ENCODE measurements around the gene DUSP7. TPM values are rescaled to one million over a fixed set of nuclear protein-coding genes. Genes with fewer than 3 reads are reported as not detected.

DUSP7 gene
- total RNA-seq, 1 donor from 2014 or later, result 25.9 TPM

DNA sequence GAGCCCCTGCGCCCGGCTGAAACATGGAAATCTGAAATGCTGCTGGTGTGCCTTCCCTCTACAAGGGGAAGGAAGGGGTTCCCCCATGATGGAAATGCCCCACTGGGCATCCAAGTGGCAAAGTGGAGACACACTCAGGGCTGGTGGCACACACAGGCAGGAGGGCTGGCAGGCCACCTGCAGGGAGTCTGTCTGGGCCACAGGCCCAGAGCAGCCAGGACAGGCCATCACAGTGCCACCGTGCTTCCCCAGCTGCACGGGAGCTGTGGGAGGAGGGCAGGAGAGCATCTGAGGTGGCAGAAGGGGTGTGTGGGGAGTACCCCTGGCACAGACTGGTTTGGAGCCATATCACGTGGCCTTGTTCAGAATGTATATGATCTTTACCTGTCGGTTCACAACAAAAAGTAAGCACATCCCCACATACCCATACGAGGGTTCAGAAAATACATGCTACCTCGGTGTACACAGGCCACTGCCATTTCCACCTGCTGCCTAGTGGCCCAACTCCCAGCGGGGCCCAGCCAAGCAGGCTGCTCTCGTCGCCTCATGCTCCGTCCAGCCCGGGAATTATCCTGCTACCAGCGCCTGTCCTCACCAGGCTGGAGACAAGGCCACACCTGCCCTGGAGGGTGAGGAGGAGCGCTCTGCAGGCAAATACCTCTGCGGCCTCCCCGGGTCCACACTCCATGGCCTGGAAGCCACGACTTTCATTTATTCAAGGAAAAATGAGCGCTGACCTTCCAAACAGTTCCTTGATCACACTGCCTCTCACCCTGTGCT lies 22.6 kb upstream of the DUSP7 start:
- H3K4me3 Mint-ChIP-seq, result no peak overlapping the region
- DNase-seq (ENCODE audit: extremely low spot score, unreplicated experiment), result no peak
- H3K27ac Mint-ChIP-seq, result peak overlapping the region; percentile 39
- H3K4me1 Mint-ChIP-seq (ENCODE audit: unreplicated experiment), result peaks cover 27% of the 10 kb centered on the region
- H3K9me3 Mint-ChIP-seq, result no peaks in the 10 kb centered on the region
- TF ChIP-seq, protein P1, sequence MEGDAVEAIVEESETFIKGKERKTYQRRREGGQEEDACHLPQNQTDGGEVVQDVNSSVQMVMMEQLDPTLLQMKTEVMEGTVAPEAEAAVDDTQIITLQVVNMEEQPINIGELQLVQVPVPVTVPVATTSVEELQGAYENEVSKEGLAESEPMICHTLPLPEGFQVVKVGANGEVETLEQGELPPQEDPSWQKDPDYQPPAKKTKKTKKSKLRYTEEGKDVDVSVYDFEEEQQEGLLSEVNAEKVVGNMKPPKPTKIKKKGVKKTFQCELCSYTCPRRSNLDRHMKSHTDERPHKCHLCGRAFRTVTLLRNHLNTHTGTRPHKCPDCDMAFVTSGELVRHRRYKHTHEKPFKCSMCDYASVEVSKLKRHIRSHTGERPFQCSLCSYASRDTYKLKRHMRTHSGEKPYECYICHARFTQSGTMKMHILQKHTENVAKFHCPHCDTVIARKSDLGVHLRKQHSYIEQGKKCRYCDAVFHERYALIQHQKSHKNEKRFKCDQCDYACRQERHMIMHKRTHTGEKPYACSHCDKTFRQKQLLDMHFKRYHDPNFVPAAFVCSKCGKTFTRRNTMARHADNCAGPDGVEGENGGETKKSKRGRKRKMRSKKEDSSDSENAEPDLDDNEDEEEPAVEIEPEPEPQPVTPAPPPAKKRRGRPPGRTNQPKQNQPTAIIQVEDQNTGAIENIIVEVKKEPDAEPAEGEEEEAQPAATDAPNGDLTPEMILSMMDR (conservative IDR thresholded peaks at IDR 0.05), result no peak
- no peaks in the 10 kb centered on the region for H3K27me3 Mint-ChIP-seq
- no peaks in the 10 kb centered on the region for H3K36me3 Mint-ChIP-seq

DNA sequence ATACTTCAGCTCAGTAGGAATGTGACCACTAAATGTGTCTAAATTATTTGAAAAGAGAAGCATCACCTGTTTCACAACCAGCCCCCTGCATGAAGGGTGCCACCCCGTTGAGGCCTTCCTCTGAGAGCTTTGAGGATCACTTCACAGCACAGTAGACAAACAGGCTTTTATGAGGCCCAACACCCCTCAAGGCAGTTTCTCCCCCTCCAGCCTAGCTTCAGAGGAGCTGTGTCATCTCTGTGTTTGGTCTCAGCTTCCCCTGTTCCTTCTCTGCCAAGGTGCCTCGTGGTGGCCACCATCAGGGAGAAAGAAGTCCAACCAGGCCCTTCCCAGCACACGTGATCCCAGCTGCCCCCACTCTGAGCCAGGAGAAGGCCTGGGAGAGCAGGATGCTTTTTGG lies 21.6 kb upstream of the DUSP7 start:
- Mint-ChIP-seq H3K27me3 (no peaks in the 10 kb centered on the region), H3K4me3 (peak overlapping the region; percentile 17), H3K4me1 (ENCODE audit: unreplicated experiment) (peaks cover 23% of the 10 kb centered on the region), H3K9me3 (no peaks in the 10 kb centered on the region), H3K36me3 (no peaks in the 10 kb centered on the region), H3K27ac (peak overlapping the region; percentile 82)
- no peak for DNase-seq (ENCODE audit: extremely low spot score, unreplicated experiment)
- TF ChIP-seq, protein P1 (conservative IDR thresholded peaks at IDR 0.05), result no peak

DNA sequence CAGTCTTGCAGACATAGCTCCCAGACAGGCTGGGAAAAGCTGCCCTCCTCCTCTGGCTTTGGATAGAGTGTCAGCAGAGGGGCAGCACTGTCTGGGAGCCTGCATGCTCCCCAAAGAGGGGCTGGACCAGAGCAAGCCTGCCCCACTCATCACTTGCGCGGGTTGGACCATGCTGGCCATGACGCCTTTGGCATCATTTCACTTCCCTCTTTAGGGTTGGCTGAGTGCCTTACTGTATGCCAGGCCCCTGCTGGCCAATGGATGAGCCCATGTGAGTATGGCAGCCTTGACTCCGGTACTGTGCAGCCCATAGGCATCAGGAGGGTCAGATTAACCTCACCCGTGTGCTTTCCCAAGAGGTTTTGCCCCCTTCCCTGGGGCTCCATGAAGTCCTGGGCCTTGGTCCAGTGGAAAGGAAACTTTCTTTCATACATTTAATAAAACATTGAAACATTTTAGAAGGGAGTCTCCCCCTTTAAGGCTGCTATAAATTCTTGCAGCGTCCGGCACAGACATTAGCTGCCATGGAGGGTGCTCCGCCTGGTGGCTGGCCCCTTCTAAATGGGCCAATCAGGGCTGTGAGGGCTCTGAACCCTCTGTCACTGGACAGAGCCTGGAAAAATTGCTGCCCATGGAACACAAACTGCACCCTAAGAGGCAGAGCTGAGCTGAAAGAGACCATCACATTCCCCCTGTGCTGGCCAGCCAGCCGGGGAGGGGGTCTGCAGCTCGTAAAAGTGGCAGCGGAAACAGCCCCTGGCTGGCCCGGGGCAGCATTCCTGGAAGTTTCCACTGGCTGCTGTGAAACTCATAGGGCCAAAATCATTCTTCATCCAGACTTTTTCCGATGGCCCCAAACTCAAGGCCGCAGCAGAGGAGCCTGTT lies 20.8 kb upstream of the DUSP7 start:
- TF ChIP-seq, protein P1 (conservative IDR thresholded peaks at IDR 0.05), result no peak
- H3K27ac Mint-ChIP-seq, result peak overlapping the region; percentile 82
- no peak for DNase-seq (ENCODE audit: extremely low spot score, unreplicated experiment)
- H3K9me3 Mint-ChIP-seq, result no peaks in the 10 kb centered on the region
- peaks cover 27% of the 10 kb centered on the region for H3K4me1 Mint-ChIP-seq (ENCODE audit: unreplicated experiment)
- H3K27me3 Mint-ChIP-seq, result no peaks in the 10 kb centered on the region
- no peaks in the 10 kb centered on the region for H3K36me3 Mint-ChIP-seq
- peak overlapping the region; percentile 17 for H3K4me3 Mint-ChIP-seq

DNA sequence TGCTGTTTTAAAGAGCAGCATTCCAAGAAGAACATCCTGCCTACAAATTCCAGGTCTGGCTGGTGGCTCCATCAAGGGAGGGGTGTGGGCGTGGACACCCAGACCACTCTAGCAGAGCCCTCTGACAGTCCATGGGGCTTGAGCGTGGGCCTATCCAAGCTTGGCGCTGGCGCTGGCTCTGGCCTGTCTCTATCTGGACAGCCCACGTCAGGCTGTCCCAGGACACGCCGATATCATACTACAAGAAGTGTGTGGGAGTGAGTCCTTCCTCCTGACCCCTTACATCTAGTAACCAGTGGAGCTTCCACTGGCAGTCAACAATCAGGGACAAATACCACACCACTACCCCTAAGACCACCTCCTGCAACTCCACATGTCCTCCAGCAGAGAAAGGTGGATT lies 17.1 kb upstream of the DUSP7 start:
- Mint-ChIP-seq H3K27ac (no peak overlapping the region), H3K27me3 (no peaks in the 10 kb centered on the region), H3K36me3 (no peaks in the 10 kb centered on the region), H3K4me3 (no peak overlapping the region), H3K4me1 (ENCODE audit: unreplicated experiment) (peaks cover 30% of the 10 kb centered on the region), H3K9me3 (no peaks in the 10 kb centered on the region)
- TF ChIP-seq, protein P1 (conservative IDR thresholded peaks at IDR 0.05), result no peak
- no peak for DNase-seq (ENCODE audit: extremely low spot score, unreplicated experiment)

DNA sequence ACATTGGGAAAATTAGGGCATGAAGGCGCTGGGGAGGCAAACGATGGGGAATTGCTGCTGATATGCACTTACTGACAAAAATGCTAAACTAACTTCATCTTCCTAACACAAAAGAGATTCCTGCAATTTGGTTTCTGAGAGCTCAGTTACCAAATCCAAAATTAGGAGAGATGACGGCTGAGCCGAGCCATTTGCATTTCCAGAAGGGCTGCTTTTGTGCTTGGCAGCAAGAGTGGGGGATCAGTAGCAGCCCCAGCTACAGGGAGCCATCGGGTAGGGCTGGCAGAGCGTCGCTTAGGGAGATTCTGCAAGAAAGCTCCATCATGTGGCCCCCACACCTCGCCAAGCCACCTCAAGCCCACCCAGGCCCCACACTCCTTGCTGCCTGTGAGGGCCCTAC lies 16.1 kb upstream of the DUSP7 start:
- Mint-ChIP-seq H3K27me3 (no peaks in the 10 kb centered on the region), H3K36me3 (no peaks in the 10 kb centered on the region), H3K4me3 (no peak overlapping the region), H3K4me1 (ENCODE audit: unreplicated experiment) (peaks cover 28% of the 10 kb centered on the region), H3K27ac (no peak overlapping the region), H3K9me3 (no peaks in the 10 kb centered on the region)
- TF ChIP-seq, protein P1 (conservative IDR thresholded peaks at IDR 0.05), result no peak
- DNase-seq (ENCODE audit: extremely low spot score, unreplicated experiment), result no peak
